ENCODE data around the gene MIR17HG.

The MIR17HG gene

GRCh38 chr13:91347202-91347995 is at the start of gene MIR17HG:
MIR17HG (plus strand) TSS chr13:91347687.
- no peak for DNase-seq (ENCODE audit: low read depth)
- no peak for TF ChIP-seq CTCF (IDR thresholded peaks at IDR 0.05; ENCODE audit: control insufficient read depth, extremely low read depth, insufficient read depth)
- H3K4me3 ChIP-seq (ENCODE audit: low read depth, low read length), result peak within 1 kb of the TSS; percentile 68

- H3K4me3 ChIP-seq (ENCODE audit: low read depth, low read length), result no peak overlapping the region
- DNase-seq (ENCODE audit: low read depth), result no peak
Observed at GRCh38 chr13:91298060-91298459, 49.4 kb upstream of the MIR17HG start.

GRCh38 chr13:91302111-91302510 is 45.4 kb upstream of the MIR17HG start:
- H3K4me3 ChIP-seq (ENCODE audit: low read depth, low read length), result no peak overlapping the region
- no peak for TF ChIP-seq CTCF (IDR thresholded peaks at IDR 0.05; ENCODE audit: control insufficient read depth, extremely low read depth, insufficient read depth)
- DNase-seq (ENCODE audit: low read depth), result no peak

More at GRCh38 chr13:91298060-91298459, 49.4 kb upstream of the MIR17HG start:
- TF ChIP-seq CTCF (IDR thresholded peaks at IDR 0.05; ENCODE audit: control insufficient read depth, extremely low read depth, insufficient read depth), result no peak

- no peak for TF ChIP-seq CTCF (IDR thresholded peaks at IDR 0.05; ENCODE audit: control insufficient read depth, extremely low read depth, insufficient read depth)
- DNase-seq (ENCODE audit: low read depth), result no peak
- H3K4me3 ChIP-seq (ENCODE audit: low read depth, low read length), result no peak overlapping the region
Observed at GRCh38 chr13:91303031-91303430, 44.5 kb upstream of the MIR17HG start.

- no peak for TF ChIP-seq CTCF (IDR thresholded peaks at IDR 0.05; ENCODE audit: control insufficient read depth, extremely low read depth, insufficient read depth)
- DNase-seq (ENCODE audit: low read depth), result no peak
Observed at GRCh38 chr13:91304741-91305140, 42.7 kb upstream of the MIR17HG start.

GRCh38 chr13:91305652-91306051 is 41.8 kb upstream of the MIR17HG start:
- H3K4me3 ChIP-seq (ENCODE audit: low read depth, low read length), result no peak overlapping the region
- no peak for DNase-seq (ENCODE audit: low read depth)
- TF ChIP-seq CTCF (IDR thresholded peaks at IDR 0.05; ENCODE audit: control insufficient read depth, extremely low read depth, insufficient read depth), result no peak

More at GRCh38 chr13:91304741-91305140, 42.7 kb upstream of the MIR17HG start:
- H3K4me3 ChIP-seq (ENCODE audit: low read depth, low read length), result no peak overlapping the region

GRCh38 chr13:91307887-91308286 is 39.6 kb upstream of the MIR17HG start:
- DNase-seq (ENCODE audit: low read depth), result no peak
- H3K4me3 ChIP-seq (ENCODE audit: low read depth, low read length), result no peak overlapping the region
- TF ChIP-seq CTCF (IDR thresholded peaks at IDR 0.05; ENCODE audit: control insufficient read depth, extremely low read depth, insufficient read depth), result no peak

Measured in LNCaP clone FGC (cell line).